ENCODE data around the gene TMBIM4.
"Not testable (repeated sequence)": the region's sequence is repeated elsewhere in the genome, so short reads cannot be mapped to it uniquely, and the experiment has no call there.

The TMBIM4 gene

GRCh38 chr12:66187036-66187435 is 17.2 kb upstream of the TMBIM4 start:
- H3K4me3 ChIP-seq (replicated peaks; ENCODE audit: low read depth, low read length): no peak overlapping the region
- DNase-seq (ENCODE audit: extremely low read depth, low read depth): no peak
- TF ChIP-seq, protein P1, sequence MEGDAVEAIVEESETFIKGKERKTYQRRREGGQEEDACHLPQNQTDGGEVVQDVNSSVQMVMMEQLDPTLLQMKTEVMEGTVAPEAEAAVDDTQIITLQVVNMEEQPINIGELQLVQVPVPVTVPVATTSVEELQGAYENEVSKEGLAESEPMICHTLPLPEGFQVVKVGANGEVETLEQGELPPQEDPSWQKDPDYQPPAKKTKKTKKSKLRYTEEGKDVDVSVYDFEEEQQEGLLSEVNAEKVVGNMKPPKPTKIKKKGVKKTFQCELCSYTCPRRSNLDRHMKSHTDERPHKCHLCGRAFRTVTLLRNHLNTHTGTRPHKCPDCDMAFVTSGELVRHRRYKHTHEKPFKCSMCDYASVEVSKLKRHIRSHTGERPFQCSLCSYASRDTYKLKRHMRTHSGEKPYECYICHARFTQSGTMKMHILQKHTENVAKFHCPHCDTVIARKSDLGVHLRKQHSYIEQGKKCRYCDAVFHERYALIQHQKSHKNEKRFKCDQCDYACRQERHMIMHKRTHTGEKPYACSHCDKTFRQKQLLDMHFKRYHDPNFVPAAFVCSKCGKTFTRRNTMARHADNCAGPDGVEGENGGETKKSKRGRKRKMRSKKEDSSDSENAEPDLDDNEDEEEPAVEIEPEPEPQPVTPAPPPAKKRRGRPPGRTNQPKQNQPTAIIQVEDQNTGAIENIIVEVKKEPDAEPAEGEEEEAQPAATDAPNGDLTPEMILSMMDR (IDR thresholded peaks at IDR 0.05; ENCODE audit: low read depth, low read length, missing control alignments): no peak

- DNase-seq (ENCODE audit: extremely low read depth, low read depth); H3K4me3 ChIP-seq (replicated peaks; ENCODE audit: low read depth, low read length): not testable (repeated sequence)
These were observed 15.0 kb upstream of the TMBIM4 start for GRCh38 chr12:66184822-66185221.

DNA sequence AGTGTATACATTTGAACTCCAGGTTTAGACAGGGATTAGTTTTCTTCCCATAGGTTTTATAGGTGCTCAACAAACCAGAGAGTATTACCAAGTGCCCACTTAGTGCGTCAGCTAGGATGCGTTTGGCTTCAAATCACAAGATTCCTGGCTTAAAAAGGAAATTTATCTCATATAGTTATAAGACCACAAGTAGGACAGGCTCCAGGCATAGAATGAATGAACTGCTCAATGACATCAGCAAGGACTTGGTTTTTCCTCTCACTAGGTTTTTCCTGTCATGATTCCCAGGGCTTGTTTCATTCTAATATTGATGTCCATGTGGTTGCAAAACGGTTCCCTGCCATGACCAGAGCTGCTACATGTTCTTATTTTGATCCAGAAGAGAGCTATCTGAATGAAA is 13.2 kb upstream of the TMBIM4 start:
- TF ChIP-seq, protein P1 (IDR thresholded peaks at IDR 0.05; ENCODE audit: low read depth, low read length, missing control alignments): no peak
- no peak for DNase-seq (ENCODE audit: extremely low read depth, low read depth)
- H3K4me3 ChIP-seq (replicated peaks; ENCODE audit: low read depth, low read length): no peak overlapping the region

- TF ChIP-seq, protein P1 (IDR thresholded peaks at IDR 0.05; ENCODE audit: low read depth, low read length, missing control alignments): no peak
- DNase-seq (ENCODE audit: extremely low read depth, low read depth): no peak
- H3K4me3 ChIP-seq (replicated peaks; ENCODE audit: low read depth, low read length): no peak overlapping the region
These were observed 6.5 kb upstream of the TMBIM4 start for GRCh38 chr12:66176105-66176900.

DNA sequence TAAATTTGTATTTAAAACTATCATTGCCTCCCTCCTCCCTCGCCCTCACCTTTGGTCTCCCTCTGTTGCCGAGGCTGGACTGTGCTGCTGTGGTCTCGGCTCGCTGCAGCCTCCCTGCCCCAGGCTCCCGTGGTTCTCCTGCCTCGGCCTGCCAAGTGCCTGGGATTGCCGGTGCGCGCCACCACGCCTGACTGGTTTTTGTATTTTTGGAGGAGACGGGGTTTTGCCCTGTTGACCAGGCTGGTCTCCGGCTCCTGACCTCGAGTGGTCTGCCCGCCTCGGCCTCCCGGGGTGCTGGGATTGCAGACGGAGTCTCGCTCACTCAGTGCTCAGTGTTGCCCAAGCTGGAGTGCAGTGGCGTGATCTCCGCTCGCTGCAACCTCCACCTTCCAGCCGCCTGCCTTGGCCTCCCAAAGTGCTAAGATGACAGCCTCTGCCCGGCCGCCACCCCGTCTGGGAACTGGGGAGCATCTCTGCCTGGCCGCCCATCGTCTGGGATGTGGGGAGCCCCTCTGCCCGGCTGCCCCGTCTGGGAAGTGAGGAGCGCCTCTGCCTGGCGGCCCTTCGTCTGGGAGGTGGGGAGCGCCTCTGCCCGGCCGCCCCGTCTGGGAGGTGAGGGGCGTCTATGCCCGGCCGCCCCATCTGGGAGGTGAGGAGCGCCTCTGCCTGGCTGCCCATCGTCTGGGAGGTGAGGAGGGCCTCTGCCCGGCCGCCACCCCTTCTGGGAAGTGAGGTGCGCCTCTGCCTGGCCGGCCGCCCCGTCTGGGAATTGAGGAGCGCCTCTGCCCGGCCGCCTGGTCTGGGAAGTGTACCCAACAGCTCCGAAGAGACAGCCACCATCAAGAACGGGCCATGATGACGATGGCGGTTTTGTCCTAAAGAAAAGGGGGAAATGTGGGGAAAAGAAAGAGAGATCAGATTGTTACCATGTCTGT is 4.9 kb upstream of the TMBIM4 start:
- H3K4me3 ChIP-seq (replicated peaks; ENCODE audit: low read depth, low read length); DNase-seq (ENCODE audit: extremely low read depth, low read depth): not testable (repeated sequence)

GRCh38 chr12:66170606-66171005 is 810 bp upstream of the TMBIM4 start:
- TF ChIP-seq, protein P1 (IDR thresholded peaks at IDR 0.05; ENCODE audit: low read depth, low read length, missing control alignments): no peak
- H3K4me3 ChIP-seq (replicated peaks; ENCODE audit: low read depth, low read length): no peak overlapping the region

DNA sequence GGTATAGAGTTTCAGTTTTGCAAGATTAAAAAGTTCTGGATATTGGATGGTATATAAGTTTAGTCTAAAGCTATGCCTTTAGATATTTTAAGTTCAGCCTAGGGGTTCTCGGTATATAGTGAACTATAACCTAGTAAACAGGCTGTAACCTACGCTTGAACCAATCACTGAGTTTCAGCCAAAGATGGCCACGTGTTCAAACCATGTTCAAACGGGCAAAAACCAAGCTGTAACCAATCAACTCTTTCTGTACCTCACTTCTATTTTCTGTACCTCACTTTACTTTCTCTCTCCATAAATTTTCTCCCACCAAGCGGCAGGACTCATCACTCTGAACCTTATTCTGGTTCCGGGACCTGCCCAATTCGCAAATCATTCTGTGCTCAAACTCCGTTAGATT is 1.4 kb downstream of the TMBIM4 start:
- H3K4me3 ChIP-seq (replicated peaks; ENCODE audit: low read depth, low read length): peak overlapping the region; percentile 68
- no peak for DNase-seq (ENCODE audit: extremely low read depth, low read depth)
- TF ChIP-seq, protein P1 (IDR thresholded peaks at IDR 0.05; ENCODE audit: low read depth, low read length, missing control alignments): no peak

More at GRCh38 chr12:66170606-66171005, 810 bp upstream of the TMBIM4 start:
- DNase-seq (ENCODE audit: extremely low read depth, low read depth): no peak

All from HFF-Myc (cell line).